Stimulated activated CD4-positive, alpha-beta T cell treated with anti-CD3 and anti-CD28 coated beads, Interleukin-4, amount 100 ng/mL, for 24 hours (primary cell): ENCODE measurements around the gene PIF1.

Experiments
- DNase-seq: peaks from one replicate; pipeline ENCODE4 v3.0.0-alpha.2; 2020

The PIF1 gene

DNA sequence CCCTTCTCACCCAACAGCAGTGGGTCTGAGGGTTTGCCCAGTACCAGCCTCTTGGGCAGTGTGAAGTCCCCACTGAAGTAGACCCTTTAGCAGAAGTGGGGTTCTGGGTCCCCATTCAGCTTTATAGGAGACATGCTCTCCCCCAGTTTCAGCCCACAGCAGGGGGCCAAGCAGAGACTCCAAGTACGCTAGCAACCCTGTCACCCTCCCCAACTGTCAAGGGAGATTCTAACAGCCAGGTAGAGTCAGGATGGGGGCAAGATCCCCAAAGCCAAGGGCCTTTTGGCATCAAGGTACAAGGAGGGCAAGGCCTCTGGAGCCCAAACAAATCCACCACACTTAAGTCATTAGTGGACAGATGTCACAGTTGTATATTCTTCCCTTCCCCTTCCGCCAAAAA lies 51.8 kb downstream of the PIF1 start:
- no peak for DNase-seq

DNA sequence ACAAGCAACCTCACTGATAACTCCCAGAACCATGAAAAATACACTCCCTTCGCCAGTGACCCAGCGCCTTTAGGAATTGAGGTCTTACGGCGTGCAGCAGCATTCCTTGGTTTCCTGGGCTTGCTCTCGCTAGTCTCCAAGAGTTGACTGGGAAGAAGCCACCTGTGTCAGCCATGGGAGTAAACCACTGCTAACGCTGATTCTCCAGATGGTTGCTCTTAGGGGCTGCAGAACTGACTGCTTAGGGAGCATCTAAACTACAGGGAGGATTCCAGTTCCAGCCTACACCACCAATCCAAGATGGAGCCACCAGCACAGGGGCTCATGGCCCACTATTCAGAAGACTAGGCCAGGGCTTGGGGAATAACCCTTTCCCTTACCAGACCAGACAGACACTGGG lies 52.5 kb downstream of the PIF1 start:
- DNase-seq: no peak

DNA sequence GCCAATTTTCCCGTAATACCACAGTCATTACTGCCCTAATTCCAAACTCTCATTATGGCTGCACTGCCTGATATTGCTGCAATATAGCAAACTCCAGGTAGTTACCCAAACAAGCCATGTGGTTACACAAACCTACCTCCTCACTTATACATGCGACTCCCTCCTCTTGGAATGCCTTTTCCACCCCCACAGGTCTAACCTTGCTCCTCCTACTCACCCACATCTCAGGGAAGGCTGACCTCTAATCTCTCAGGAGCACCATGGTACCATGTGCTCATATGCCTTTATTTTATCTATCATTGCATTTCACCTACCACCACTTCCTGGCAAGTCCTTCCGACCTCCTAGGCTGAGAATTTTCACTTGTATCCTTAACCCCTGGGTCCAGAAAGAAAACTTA lies 53.0 kb downstream of the PIF1 start:
- DNase-seq: no peak

DNA sequence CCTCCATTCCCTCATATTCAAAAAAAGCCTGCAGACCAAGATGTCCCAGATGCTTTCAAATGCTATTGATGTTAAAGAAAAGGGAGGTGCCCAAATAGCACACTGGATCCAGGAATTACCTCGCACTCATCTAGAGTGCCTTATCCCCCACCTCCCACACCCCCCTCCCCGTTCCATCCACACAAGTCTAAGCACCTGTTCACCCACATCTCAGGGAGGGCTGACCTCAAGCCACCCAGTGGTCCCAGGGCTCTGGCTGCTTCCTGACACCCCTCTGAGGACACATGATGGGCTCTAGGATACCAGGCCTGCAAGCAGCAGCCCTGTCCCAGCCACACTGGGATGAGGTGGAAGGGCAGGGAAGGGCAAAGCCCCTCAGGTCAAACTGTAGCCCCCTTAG lies 54.8 kb downstream of the PIF1 start:
- DNase-seq: no peak

DNA sequence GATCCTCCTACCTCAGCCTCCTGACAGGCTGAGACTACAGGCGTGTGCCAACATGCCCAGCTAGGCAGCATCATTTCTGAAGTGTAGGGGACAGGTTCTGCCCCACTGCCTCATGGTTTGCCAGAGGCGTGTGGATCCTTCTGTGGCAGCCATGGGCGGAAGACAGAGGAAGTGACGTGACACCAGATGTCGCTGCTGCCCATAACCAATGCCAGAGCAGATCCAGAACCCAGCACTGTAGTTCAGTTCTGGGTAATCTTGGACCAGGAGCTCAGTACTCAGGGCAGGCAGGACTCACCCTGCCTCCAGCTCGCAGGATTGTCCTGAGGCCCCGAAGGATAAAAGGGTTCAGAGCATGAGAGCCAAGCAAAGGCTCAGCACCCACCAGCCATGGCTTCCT lies 58.2 kb downstream of the PIF1 start:
- DNase-seq: no peak

DNA sequence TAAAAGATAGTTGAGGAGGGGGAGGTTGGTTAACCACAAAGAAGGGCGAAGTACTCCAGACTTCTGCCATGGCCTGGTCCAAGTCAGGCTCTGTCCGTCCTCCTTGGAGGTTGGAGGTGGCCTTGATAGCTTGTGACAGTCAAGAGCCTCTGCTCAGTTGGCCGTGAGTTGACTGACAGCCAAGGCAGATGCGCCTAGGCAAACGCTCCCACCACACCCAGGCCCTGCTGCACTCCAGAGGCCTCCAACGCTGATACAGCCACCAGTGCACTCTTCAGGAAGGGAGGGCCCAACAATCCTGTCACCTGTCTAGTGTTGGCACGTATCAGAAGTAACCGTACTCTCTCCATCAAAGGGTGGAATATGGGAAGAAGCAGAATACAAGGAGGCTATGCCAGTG lies 59.4 kb downstream of the PIF1 start:
- DNase-seq: no peak
